Measurements from ENCODE around the gene USP9X. TPM values are rescaled to one million over a fixed set of nuclear protein-coding genes. Genes with fewer than 3 reads are reported as not detected.
"Not testable (repeated sequence)": the region's sequence is repeated elsewhere in the genome, so short reads cannot be mapped to it uniquely, and the experiment has no call there.

Gene USP9X
- total RNA-seq, 1 donor from 2014 or later: 147 TPM

GRCh38 chrX:41285928-41286327 lies 200.7 kb downstream of the USP9X start:
- not testable (repeated sequence) for H3K27ac ChIP-seq (ENCODE audit: low read depth, low read length); H3K27me3 ChIP-seq (ENCODE audit: control insufficient read depth in 3 of 3, insufficient read depth in 3 of 3, low read length in 3 of 3); H3K36me3 ChIP-seq (ENCODE audit: control insufficient read depth in 3 of 3, insufficient read depth in 3 of 3, low read length in 3 of 3); H3K4me1 ChIP-seq (ENCODE audit: control insufficient read depth in 3 of 3, insufficient read depth in 3 of 3, low read length in 3 of 3); H3K9me3 ChIP-seq (ENCODE audit: control insufficient read depth in 3 of 3, low read length in 3 of 3); H3K9ac ChIP-seq (ENCODE audit: low read depth in 1 of 3, low read length in 3 of 3); H3K4me3 ChIP-seq (ENCODE audit: low read length in 3 of 3)

Other genes with a start within 250 kb of the USP9X start
- 124 TPM for gene DDX3X, start 248.7 kb downstream of the USP9X start, total RNA-seq

Measured in skeletal muscle tissue (tissue), 4 donors.